ENCODE results near the gene SCGB1D2.
"Not testable (repeated sequence)": the region's sequence is repeated elsewhere in the genome, so short reads cannot be mapped to it uniquely, and the experiment has no call there.

Gene SCGB1D2

DNA sequence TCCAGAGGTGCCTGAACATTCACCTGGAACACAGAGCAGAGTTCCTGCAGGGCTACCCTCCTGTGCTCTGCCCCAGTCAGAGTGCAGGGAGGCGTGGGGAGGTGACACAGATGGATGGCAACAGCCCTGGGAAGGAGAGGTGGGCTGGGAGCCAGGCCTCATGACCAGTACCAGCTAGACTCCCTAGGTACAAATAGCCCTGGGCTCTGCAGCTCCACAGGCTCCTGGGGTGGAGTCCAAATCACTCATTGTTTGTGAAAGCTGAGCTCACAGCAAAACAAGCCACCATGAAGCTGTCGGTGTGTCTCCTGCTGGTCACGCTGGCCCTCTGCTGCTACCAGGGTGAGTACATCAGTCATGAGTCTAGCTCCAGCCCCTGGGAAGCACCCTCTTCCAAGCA, at the start of gene SCGB1D2:
TSS of gene SCGB1D2 (plus strand) at position 219 of the 400 bp plus-strand sequence. CDS start at position 288, 69 bp downstream.
- no peak for DNase-seq

DNA sequence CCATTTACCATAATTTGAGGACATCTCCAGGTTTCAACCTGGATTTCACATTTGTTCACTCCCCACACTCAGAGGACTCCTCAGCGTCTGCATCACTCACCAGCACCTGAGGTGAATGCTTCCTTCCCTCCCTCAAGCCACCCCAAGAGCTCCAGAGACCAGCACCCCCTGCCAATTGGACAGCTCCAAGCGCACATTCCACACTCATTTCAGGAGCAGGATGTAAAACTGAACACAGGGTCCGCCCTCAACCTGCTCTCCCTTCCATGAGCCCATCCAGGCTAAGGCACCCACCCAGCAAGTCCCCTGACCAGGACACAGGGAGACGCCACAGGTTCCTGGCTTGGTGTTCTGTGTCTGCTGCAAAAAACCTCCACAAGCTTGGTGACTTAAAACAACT, 48.1 kb upstream of the SCGB1D2 start:
- no peak for DNase-seq

GRCh38 chr11:62195010-62195409, 47.0 kb upstream of the SCGB1D2 start:
- DNase-seq, result not testable (repeated sequence)

DNA sequence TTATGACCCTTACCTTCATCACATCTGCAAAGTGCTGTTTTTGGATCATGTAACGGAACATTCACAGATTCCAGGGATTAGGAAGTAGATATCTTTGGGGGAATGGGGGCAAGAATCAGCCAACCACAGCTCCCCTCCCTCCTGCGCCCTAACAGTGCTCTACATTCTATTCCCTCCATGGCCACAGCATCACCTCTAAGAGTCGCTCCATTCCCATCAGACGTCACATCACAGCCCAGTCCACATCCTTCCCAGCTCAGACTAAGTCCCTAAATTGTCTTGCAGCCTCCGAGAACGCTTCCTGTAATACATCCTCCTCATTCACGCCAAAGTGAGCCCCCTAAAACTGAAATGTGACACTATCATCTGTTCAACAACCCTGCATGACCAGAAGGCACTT, 46.1 kb upstream of the SCGB1D2 start:
- DNase-seq, result no peak

- DNase-seq, result not testable (repeated sequence)
These were observed 44.6 kb upstream of the SCGB1D2 start for GRCh38 chr11:62197400-62197799.

- DNase-seq, result no peak
These were observed 40.7 kb upstream of the SCGB1D2 start for GRCh38 chr11:62201376-62201775.

DNA sequence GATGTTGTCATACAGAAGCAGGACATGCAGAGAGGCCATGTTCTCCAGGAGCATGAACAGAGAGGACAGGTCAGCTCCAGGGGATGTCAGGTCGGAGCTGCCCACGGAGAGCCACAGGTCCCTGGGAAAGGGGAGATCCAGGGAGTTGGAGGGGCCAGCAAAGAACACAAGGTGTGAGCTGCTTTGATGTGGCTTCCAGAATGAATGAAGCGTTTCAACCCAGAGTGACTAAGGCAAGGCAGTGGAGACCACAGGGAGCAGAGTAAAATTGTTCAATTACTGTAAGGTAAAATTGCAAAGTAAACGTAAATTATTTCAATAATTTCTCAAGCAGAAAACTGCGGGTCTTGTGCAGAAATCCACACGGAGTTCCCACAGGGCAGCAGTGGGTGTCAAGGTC, 39.1 kb upstream of the SCGB1D2 start:
- DNase-seq, result no peak

GRCh38 chr11:62204430-62204829, 37.6 kb upstream of the SCGB1D2 start:
- no peak for DNase-seq

DNA sequence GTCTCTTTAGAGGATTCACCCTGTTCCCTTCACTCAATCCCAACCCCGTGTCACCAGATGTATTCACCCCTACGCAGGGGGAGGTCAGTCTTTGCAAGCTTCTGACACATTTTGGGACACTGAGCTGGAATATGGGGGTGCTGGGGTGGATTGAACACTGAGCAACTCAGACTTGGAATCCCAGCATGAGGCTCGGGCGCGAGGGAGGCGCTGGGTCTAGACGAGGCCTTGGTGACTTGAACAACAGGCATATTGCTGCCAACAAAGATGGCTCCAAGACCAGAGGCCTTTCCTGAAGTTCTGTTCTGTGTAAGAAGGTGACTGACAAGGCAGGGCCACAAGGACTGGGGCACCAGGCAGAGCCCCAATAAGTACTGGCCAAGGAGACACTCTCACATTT, 36.6 kb upstream of the SCGB1D2 start:
- no peak for DNase-seq

- not testable (repeated sequence) for DNase-seq
These were observed 35.6 kb upstream of the SCGB1D2 start for GRCh38 chr11:62206276-62207066.

- no peak for DNase-seq
These were observed 33.3 kb upstream of the SCGB1D2 start for GRCh38 chr11:62208785-62209144.

DNA sequence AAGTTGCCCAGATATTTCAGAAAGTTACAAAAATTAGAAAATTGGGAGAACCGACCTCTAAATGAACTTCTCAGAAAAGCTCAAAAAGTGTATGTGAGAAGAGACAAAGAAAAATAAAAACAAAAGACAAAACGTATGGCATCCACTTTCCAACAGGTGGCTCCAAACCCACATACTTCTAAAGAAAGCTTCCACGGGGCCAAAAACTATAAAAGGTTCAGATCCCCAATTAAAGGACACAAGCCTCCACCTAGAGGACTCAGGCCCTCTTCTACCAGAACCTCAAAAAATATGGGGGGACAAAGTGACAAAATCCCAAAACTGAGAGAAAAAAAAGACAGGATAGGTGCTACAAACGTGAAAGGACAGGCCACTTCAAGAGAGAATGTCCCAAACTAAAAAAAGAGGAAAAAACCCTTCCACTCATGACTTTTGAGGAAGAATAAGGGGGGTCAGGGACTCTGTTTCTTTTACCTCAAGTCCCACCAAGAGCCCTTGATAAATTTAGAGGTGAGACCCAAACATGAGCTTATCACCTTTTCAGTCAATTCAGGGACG, 24.8 kb upstream of the SCGB1D2 start:
- no peak for DNase-seq

DNA sequence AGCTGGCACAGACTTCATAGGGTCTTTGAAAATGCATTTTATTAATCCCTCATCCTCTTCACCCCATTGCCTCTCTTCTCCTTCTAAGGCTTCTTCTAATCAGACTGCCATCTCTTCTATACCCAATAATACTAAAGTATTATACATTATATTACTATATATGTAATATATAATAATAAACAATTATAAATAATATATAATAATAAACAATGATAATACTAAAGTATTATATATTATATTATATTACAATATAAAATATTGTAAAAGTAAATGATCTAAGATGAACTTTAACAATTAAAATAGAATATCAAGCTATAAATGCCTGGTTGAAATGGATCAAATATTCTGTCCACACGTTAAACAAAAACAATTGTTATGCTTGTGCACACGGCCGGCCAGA, 20.5 kb upstream of the SCGB1D2 start:
- no peak for DNase-seq

GRCh38 chr11:62223095-62223494, 18.9 kb upstream of the SCGB1D2 start:
- DNase-seq, result no peak

DNA sequence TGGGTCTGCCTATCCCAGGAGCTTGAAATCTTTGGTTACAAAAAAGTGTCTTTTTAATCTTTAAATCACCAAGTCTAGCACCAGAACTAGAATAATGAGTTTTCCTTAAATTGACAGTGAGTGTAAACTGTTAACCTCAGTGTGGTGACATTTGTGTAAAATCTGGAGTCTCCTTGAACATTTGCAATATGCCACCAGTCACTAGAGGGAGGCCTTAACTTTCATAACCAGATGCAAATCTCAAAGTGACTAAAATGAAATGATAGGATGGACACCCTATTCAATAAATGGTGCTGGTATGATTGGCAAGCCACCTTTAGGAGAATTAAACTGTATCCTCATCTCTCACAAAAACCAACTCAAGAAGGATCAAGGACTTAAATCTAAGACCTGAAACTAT, 8.3 kb upstream of the SCGB1D2 start:
- no peak for DNase-seq

DNA sequence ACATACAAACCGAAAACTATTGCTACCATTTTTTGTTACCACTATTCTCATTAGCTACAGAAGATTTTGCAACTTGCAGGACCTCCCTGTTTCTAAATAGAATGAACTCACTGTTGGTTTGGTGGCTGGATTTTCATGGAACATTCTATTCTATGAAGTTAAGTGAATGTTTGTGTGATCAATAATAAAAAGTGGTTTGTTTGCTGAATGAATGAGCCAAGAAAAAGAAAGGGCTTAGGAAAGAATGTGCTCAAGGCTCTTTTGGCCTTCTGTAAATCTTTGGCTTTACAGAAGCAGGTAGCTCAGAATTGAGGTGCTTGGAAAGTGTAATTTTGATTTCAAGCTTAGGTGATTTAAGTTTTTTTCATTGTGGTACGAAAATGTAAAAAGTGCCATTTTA, 5.9 kb upstream of the SCGB1D2 start:
- DNase-seq, result no peak

- no peak for DNase-seq
These were observed 4.5 kb upstream of the SCGB1D2 start for GRCh38 chr11:62237499-62237898.

GRCh38 chr11:62238151-62238550, 3.9 kb upstream of the SCGB1D2 start:
- DNase-seq, result no peak

DNA sequence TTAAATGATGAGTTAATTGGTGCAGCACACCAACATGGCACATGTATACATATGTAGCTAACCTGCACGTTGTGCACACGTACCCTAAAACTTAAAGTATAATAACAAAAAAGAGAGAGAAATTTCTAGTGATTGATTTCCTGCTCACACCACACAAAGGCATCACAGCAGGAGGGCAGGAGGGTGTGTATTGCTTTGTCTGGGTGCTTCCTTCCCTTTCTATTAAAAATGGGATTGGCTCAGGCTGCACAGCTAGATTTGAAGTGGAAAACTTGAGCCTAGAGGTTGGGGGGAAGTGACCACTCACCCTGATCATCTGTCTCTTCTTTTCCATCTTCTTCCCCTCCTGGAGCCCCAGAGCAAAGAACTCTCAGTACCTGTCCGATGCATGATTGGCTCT, 944 bp upstream of the SCGB1D2 start:
- DNase-seq, result no peak

- DNase-seq, result no peak
These were observed 3.3 kb downstream of the SCGB1D2 start for GRCh38 chr11:62245271-62245753.

DNA sequence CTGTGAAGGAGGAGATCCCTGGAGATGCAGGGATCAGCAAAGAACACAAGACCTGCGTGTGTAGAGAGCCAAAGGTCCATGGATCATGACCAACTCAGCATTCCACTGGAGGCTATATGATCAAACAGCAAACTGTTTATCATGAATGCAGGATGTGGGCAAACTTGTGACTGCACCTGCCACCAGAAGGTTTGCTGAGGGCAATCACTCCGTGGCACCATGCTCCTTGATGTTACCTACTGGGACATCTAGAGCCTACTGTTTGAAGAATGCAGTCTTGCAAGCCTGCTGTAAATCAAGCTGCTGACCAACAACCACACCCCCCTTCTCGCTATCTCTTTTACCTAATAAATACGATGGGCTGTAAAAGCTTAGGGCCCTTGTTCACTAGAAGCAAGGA, 9.7 kb downstream of the SCGB1D2 start:
- DNase-seq, result no peak

GRCh38 chr11:62253999-62254542, 12.0 kb downstream of the SCGB1D2 start:
- DNase-seq, result no peak

DNA sequence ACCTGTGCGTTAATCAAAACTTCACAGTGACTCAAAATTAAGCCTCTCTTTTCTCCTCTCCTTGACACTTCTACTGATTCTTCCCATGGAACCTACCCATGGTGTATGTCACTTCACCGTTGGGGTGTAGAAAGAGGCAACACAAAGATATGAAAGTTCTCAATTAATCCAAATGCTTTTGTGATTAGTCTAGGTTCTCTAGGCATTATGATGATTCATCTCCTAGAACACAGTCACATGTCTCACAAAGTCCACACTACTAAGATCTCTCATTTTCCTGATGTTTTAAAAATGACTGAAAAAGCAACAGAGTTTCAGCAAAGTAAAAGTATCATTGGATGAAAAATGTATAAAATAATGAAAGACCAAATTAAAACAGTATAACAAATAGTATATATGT, 14.2 kb downstream of the SCGB1D2 start:
- DNase-seq, result no peak

DNA sequence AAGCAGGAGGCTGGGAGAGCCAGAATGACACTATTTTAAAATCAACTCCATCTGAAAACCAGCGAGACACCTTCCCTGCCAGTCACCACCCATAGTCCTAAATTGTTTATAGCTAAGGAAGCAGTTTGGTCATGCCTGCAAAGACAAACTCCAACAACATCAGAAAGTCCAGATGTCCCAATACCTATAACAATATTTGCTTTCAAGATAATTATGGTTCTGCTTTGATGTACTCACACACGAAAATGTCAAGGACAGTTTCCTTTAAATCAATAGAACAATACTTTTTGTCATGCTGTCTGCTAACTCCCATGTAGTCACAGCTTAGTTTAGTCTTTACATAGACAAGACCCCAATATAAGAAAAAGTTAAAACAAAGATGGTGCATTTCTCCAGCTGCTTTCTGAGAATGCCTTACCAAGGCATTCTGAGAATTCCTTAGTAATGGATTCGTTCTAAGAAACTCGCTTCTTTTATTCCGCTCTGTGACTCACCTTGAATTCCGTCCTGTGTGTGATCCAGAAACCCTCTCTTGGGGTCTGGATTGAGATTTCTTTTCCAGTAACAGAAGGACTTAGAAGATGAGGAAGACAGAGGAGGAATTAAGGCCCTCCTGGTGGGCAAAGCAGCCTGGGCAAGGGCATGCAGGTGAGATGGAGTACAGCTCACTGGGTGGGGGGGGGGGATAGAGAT, 18.4 kb downstream of the SCGB1D2 start:
- DNase-seq, result no peak
